Ishikawa (cell line): ENCODE measurements around the gene DHX30.

Experiments
- CEBPB ChIP-seq: IDR thresholded peaks from 2 replicates; pipeline ENCODE4 v1.6.1; 2012
- CREB1 ChIP-seq: IDR thresholded peaks from 2 replicates; pipeline ENCODE4 v1.6.1; 2012; ENCODE audit warnings: low read depth
- EGR1 ChIP-seq: IDR thresholded peaks from 2 replicates; pipeline ENCODE4 v1.6.1; 2012
- EP300 ChIP-seq: IDR thresholded peaks from 2 replicates; pipeline ENCODE4 v1.6.1; 2012; ENCODE audit warnings: borderline replicate concordance
- FOXM1 ChIP-seq: IDR thresholded peaks from 2 replicates; pipeline ENCODE4 v1.6.1; 2012; ENCODE audit warnings: low read depth, borderline replicate concordance
- NFIC ChIP-seq: IDR thresholded peaks from 2 replicates; pipeline ENCODE4 v1.6.1; 2012
- RAD21 ChIP-seq: IDR thresholded peaks from 2 replicates; pipeline ENCODE4 v1.6.1; 2012; ENCODE audit warnings: low read depth
- TAF1 ChIP-seq: IDR thresholded peaks from 2 replicates; pipeline ENCODE4 v1.6.1; 2012; ENCODE audit warnings: low read depth, mild to moderate bottlenecking
- TCF12 ChIP-seq: IDR thresholded peaks from 2 replicates; pipeline ENCODE4 v1.6.1; 2012; ENCODE audit warnings: low read depth
- TEAD4 ChIP-seq: IDR thresholded peaks from 2 replicates; pipeline ENCODE4 v1.6.1; 2012
- YY1 ChIP-seq: IDR thresholded peaks from 2 replicates; pipeline ENCODE4 v1.6.1; 2012; ENCODE audit warnings: low read depth
- ZBTB7A ChIP-seq: IDR thresholded peaks from 2 replicates; pipeline ENCODE4 v1.6.1; 2012; ENCODE audit warnings: low read depth
- TF ChIP-seq, protein P1 (sequence below): IDR thresholded peaks from 2 replicates; pipeline ENCODE4 v1.6.1; 2012
- TF ChIP-seq, protein P2 (sequence below): IDR thresholded peaks from 2 replicates; pipeline ENCODE4 v1.6.1; 2012; ENCODE audit warnings: low read depth, mild to moderate bottlenecking
- TF ChIP-seq, protein P3 (sequence below): IDR thresholded peaks from 2 replicates; pipeline ENCODE4 v1.6.1; 2012

DHX30 gene

DNA sequence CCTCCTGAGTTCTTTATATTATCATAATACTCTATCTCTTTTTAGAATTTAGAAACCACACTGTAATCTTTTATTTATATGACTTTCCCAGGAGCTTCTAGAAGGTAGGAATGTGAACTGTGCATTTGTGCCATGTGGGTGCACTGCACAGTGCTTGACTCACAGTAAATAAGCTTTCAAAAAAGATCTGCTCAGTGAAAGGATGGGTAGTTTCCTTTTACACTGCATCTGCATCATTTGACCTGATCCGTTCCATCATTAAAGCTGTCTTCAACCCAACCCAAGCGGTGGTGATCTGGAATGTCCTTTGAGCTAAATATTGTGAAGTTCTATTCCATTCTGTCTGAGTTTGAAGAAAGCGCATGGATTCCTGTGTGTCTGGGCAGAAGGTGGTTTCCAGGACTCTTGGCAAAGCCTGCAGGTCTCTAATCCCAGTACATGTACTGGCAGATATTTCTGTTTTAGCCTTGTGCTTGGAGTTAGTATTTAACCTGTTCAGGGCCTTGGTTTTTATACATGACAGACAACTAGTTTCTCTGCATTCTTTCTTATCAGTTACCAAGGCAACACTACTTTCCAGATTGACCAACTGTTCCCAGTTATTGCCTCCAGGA is 96.7 kb downstream of the DHX30 start:
- no peak for TF ChIP-seq NFIC
- TF ChIP-seq TCF12: no peak
- TF ChIP-seq, protein P1, sequence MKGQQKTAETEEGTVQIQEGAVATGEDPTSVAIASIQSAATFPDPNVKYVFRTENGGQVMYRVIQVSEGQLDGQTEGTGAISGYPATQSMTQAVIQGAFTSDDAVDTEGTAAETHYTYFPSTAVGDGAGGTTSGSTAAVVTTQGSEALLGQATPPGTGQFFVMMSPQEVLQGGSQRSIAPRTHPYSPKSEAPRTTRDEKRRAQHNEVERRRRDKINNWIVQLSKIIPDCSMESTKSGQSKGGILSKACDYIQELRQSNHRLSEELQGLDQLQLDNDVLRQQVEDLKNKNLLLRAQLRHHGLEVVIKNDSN: no peak
- TF ChIP-seq TAF1: no peak
- TF ChIP-seq, protein P2, sequence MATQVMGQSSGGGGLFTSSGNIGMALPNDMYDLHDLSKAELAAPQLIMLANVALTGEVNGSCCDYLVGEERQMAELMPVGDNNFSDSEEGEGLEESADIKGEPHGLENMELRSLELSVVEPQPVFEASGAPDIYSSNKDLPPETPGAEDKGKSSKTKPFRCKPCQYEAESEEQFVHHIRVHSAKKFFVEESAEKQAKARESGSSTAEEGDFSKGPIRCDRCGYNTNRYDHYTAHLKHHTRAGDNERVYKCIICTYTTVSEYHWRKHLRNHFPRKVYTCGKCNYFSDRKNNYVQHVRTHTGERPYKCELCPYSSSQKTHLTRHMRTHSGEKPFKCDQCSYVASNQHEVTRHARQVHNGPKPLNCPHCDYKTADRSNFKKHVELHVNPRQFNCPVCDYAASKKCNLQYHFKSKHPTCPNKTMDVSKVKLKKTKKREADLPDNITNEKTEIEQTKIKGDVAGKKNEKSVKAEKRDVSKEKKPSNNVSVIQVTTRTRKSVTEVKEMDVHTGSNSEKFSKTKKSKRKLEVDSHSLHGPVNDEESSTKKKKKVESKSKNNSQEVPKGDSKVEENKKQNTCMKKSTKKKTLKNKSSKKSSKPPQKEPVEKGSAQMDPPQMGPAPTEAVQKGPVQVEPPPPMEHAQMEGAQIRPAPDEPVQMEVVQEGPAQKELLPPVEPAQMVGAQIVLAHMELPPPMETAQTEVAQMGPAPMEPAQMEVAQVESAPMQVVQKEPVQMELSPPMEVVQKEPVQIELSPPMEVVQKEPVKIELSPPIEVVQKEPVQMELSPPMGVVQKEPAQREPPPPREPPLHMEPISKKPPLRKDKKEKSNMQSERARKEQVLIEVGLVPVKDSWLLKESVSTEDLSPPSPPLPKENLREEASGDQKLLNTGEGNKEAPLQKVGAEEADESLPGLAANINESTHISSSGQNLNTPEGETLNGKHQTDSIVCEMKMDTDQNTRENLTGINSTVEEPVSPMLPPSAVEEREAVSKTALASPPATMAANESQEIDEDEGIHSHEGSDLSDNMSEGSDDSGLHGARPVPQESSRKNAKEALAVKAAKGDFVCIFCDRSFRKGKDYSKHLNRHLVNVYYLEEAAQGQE: no peak
- no peak for TF ChIP-seq EP300
- TF ChIP-seq CEBPB: no peak
- no peak for TF ChIP-seq RAD21
- TF ChIP-seq, protein P3, sequence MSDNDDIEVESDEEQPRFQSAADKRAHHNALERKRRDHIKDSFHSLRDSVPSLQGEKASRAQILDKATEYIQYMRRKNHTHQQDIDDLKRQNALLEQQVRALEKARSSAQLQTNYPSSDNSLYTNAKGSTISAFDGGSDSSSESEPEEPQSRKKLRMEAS: no peak
- no peak for TF ChIP-seq CREB1
- TF ChIP-seq TEAD4: no peak
- TF ChIP-seq ZBTB7A: no peak
- TF ChIP-seq YY1: no peak
- no peak for TF ChIP-seq EGR1
- no peak for TF ChIP-seq FOXM1
